Memory B cell (primary cell): Measurements from ENCODE around the gene ZNRF2.
"Not testable (repeated sequence)": the region's sequence is repeated elsewhere in the genome, so short reads cannot be mapped to it uniquely, and the experiment has no call there.

Experiments
- ATAC-seq: fragments of 150-1000 bp; cut with Tn5 transposase; 2 replicates; pipeline ENCODE4 v1.10.0; 2021; ENCODE audit warnings: low read depth, mild to moderate bottlenecking, moderate library complexity
- DNase-seq, 2 donors: peaks; one replicate each; pipeline ENCODE4 v3.0.0; 2022; ENCODE audit warnings: low spot score in 2 of 2
- H3K27ac Mint-ChIP-seq: one replicate; pipeline ENCODE4 v1.8.0; 2022; ENCODE audit warnings: mild to moderate bottlenecking, moderate library complexity, mixed read lengths
- H3K27me3 Mint-ChIP-seq: one replicate; pipeline ENCODE4 v1.8.0; 2022; ENCODE audit warnings: mixed read lengths
- H3K36me3 Mint-ChIP-seq: one replicate; pipeline ENCODE4 v1.8.0; 2022; ENCODE audit warnings: mild to moderate bottlenecking, mixed read lengths
- H3K4me1 Mint-ChIP-seq: one replicate; pipeline ENCODE4 v1.8.0; 2022; ENCODE audit warnings: mixed read lengths
- H3K4me3 Mint-ChIP-seq: one replicate; pipeline ENCODE4 v1.8.0; 2022; ENCODE audit warnings: mild to moderate bottlenecking, moderate library complexity, mixed read lengths
- H3K9me3 Mint-ChIP-seq: one replicate; pipeline ENCODE4 v1.8.0; 2022; ENCODE audit warnings: mixed read lengths

ZNRF2 gene

GRCh38 chr7:30252885-30253795 is 31.3 kb upstream of the ZNRF2 start:
- Mint-ChIP-seq H3K4me1 (peaks cover 10% of the 10 kb centered on the region), H3K27ac (no peak overlapping the region), H3K4me3 (no peak overlapping the region), H3K27me3 (no peaks in the 10 kb centered on the region), H3K36me3 (peaks cover 10% of the 10 kb centered on the region), H3K9me3 (no peaks in the 10 kb centered on the region)
- DNase-seq (no peak), ATAC-seq (no peak)

GRCh38 chr7:30253796-30254165 is 30.6 kb upstream of the ZNRF2 start:
- Mint-ChIP-seq H3K27me3 (no peaks in the 10 kb centered on the region), H3K27ac (no peak overlapping the region), H3K4me3 (no peak overlapping the region), H3K4me1 (peaks cover 7% of the 10 kb centered on the region), H3K36me3 (peaks cover 11% of the 10 kb centered on the region), H3K9me3 (no peaks in the 10 kb centered on the region)
- no peak for ATAC-seq
- DNase-seq: no peak

GRCh38 chr7:30254248-30254647 is 30.1 kb upstream of the ZNRF2 start:
- Mint-ChIP-seq H3K4me3 (no peak overlapping the region), H3K27me3 (no peaks in the 10 kb centered on the region), H3K9me3 (no peaks in the 10 kb centered on the region), H3K4me1 (peaks cover 6% of the 10 kb centered on the region), H3K36me3 (peaks cover 13% of the 10 kb centered on the region), H3K27ac (no peak overlapping the region)
- ATAC-seq (no peak), DNase-seq (no peak)

- DNase-seq (no peak), ATAC-seq (no peak)
- H3K4me1 Mint-ChIP-seq: peaks cover 2% of the 10 kb centered on the region
- peaks cover 12% of the 10 kb centered on the region for H3K36me3 Mint-ChIP-seq
- H3K27ac Mint-ChIP-seq: no peak overlapping the region
- no peaks in the 10 kb centered on the region for H3K27me3 Mint-ChIP-seq
- no peaks in the 10 kb centered on the region for H3K9me3 Mint-ChIP-seq
- H3K4me3 Mint-ChIP-seq: no peak overlapping the region
Measured at GRCh38 chr7:30254717-30255063, 29.7 kb upstream of the ZNRF2 start.

- no peak overlapping the region for H3K4me3 Mint-ChIP-seq
Measured at GRCh38 chr7:30255064-30255769, 29.2 kb upstream of the ZNRF2 start.

GRCh38 chr7:30256349-30256858 is 28.0 kb upstream of the ZNRF2 start:
- DNase-seq: no peak
- no peak for ATAC-seq
- Mint-ChIP-seq H3K4me3 (no peak overlapping the region), H3K27me3 (no peaks in the 10 kb centered on the region), H3K4me1 (no peaks in the 10 kb centered on the region), H3K27ac (no peak overlapping the region), H3K36me3 (peaks cover 12% of the 10 kb centered on the region), H3K9me3 (no peaks in the 10 kb centered on the region)

More at GRCh38 chr7:30255064-30255769, 29.2 kb upstream of the ZNRF2 start:
- peaks cover 2% of the 10 kb centered on the region for H3K4me1 Mint-ChIP-seq
- no peak for DNase-seq
- H3K36me3 Mint-ChIP-seq: peaks cover 12% of the 10 kb centered on the region
- no peaks in the 10 kb centered on the region for H3K9me3 Mint-ChIP-seq
- no peak overlapping the region for H3K27ac Mint-ChIP-seq
- ATAC-seq: no peak
- no peaks in the 10 kb centered on the region for H3K27me3 Mint-ChIP-seq

GRCh38 chr7:30260246-30260768 is 24.1 kb upstream of the ZNRF2 start:
- Mint-ChIP-seq H3K4me3 (no peak overlapping the region), H3K9me3 (no peaks in the 10 kb centered on the region), H3K27ac (no peak overlapping the region), H3K27me3 (no peaks in the 10 kb centered on the region), H3K4me1 (peaks cover 4% of the 10 kb centered on the region), H3K36me3 (peaks cover 12% of the 10 kb centered on the region)
- ATAC-seq (no peak), DNase-seq (no peak)

GRCh38 chr7:30263090-30263710 is 21.2 kb upstream of the ZNRF2 start:
- Mint-ChIP-seq H3K27ac (no peak overlapping the region), H3K4me1 (peaks cover 12% of the 10 kb centered on the region), H3K36me3 (peaks cover 5% of the 10 kb centered on the region), H3K27me3 (no peaks in the 10 kb centered on the region), H3K9me3 (no peaks in the 10 kb centered on the region), H3K4me3 (no peak overlapping the region)
- ATAC-seq (no peak), DNase-seq (no peak)

- H3K27me3 Mint-ChIP-seq: no peaks in the 10 kb centered on the region
- H3K4me1 Mint-ChIP-seq: peaks cover 12% of the 10 kb centered on the region
- ATAC-seq (no peak), DNase-seq (no peak)
- no peaks in the 10 kb centered on the region for H3K9me3 Mint-ChIP-seq
- no peak overlapping the region for H3K4me3 Mint-ChIP-seq
- H3K36me3 Mint-ChIP-seq: peaks cover under 1% of the 10 kb centered on the region
- no peak overlapping the region for H3K27ac Mint-ChIP-seq
Measured at GRCh38 chr7:30264052-30264451, 20.3 kb upstream of the ZNRF2 start.

- DNase-seq, H3K9me3 Mint-ChIP-seq, H3K27ac Mint-ChIP-seq, ATAC-seq, H3K4me3 Mint-ChIP-seq, H3K36me3 Mint-ChIP-seq, H3K27me3 Mint-ChIP-seq: not testable (repeated sequence)
- H3K4me1 Mint-ChIP-seq: peaks cover 12% of the 10 kb centered on the region
Measured at GRCh38 chr7:30265189-30265588, 19.2 kb upstream of the ZNRF2 start.

- ATAC-seq (no peak), DNase-seq (no peak)
- Mint-ChIP-seq H3K36me3 (no peaks in the 10 kb centered on the region), H3K27me3 (no peaks in the 10 kb centered on the region), H3K9me3 (no peaks in the 10 kb centered on the region), H3K4me1 (peaks cover 15% of the 10 kb centered on the region), H3K27ac (no peak overlapping the region), H3K4me3 (no peak overlapping the region)
Measured at GRCh38 chr7:30266686-30267085, 17.7 kb upstream of the ZNRF2 start.

- H3K27ac Mint-ChIP-seq: no peak overlapping the region
Measured at GRCh38 chr7:30268586-30268985, 15.8 kb upstream of the ZNRF2 start.

GRCh38 chr7:30269490-30269889 is 14.9 kb upstream of the ZNRF2 start:
- no peak overlapping the region for H3K27ac Mint-ChIP-seq

More at GRCh38 chr7:30268586-30268985, 15.8 kb upstream of the ZNRF2 start:
- Mint-ChIP-seq H3K36me3 (no peaks in the 10 kb centered on the region), H3K9me3 (no peaks in the 10 kb centered on the region), H3K4me3 (no peak overlapping the region), H3K27me3 (no peaks in the 10 kb centered on the region), H3K4me1 (peaks cover 12% of the 10 kb centered on the region)
- DNase-seq (no peak), ATAC-seq (peak; percentile 38)

GRCh38 chr7:30270921-30271320 is 13.5 kb upstream of the ZNRF2 start:
- Mint-ChIP-seq H3K27me3 (no peaks in the 10 kb centered on the region), H3K36me3 (no peaks in the 10 kb centered on the region), H3K4me1 (peaks cover 12% of the 10 kb centered on the region), H3K27ac (no peak overlapping the region), H3K4me3 (no peak overlapping the region), H3K9me3 (no peaks in the 10 kb centered on the region)
- no peak for ATAC-seq
- no peak for DNase-seq

More at GRCh38 chr7:30269490-30269889, 14.9 kb upstream of the ZNRF2 start:
- Mint-ChIP-seq H3K4me3 (no peak overlapping the region), H3K27me3 (no peaks in the 10 kb centered on the region), H3K9me3 (no peaks in the 10 kb centered on the region), H3K36me3 (no peaks in the 10 kb centered on the region), H3K4me1 (peaks cover 12% of the 10 kb centered on the region)
- DNase-seq (no peak), ATAC-seq (no peak)
